ENCODE data around the gene NPIPB8. TPM values are rescaled to one million over a fixed set of nuclear protein-coding genes. Genes with fewer than 3 reads are reported as not detected.

NPIPB8 gene
- total and polyA plus RNA-seq, 2 of the 13 experiments (the other 11 are each of a cell fraction or from before 2014, with no cell fraction given): 0.49 to 2.3 TPM

DNA sequence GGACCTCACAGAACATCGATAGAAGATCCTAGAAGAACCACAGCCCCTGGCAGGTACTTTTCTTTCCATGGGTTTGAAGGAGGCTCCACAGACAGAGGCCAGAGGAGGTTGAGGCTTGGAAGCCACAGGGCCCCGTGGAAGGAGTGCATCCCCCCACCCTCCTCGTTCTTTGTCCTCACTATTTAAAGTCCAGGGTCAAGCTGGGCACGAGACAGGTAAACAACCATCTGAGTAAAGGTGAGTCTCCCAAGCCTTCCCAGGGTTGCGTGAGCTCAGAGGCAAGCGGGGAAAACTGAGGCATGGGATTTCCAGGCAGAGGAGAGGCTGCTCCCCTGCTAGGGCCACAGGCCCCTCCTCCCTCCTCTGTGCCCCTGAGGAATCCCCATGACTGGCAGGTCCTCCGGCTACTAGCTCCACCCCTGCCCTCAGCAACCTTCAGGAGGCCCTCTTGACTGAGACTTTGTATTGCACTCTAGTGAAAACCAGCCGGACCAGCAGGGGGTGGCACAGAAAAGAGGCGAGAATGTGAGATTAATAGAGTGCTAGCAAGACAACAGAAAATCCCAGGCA is 40.1 kb upstream of the NPIPB8 start (continued):
- TF ChIP-seq, protein P1, sequence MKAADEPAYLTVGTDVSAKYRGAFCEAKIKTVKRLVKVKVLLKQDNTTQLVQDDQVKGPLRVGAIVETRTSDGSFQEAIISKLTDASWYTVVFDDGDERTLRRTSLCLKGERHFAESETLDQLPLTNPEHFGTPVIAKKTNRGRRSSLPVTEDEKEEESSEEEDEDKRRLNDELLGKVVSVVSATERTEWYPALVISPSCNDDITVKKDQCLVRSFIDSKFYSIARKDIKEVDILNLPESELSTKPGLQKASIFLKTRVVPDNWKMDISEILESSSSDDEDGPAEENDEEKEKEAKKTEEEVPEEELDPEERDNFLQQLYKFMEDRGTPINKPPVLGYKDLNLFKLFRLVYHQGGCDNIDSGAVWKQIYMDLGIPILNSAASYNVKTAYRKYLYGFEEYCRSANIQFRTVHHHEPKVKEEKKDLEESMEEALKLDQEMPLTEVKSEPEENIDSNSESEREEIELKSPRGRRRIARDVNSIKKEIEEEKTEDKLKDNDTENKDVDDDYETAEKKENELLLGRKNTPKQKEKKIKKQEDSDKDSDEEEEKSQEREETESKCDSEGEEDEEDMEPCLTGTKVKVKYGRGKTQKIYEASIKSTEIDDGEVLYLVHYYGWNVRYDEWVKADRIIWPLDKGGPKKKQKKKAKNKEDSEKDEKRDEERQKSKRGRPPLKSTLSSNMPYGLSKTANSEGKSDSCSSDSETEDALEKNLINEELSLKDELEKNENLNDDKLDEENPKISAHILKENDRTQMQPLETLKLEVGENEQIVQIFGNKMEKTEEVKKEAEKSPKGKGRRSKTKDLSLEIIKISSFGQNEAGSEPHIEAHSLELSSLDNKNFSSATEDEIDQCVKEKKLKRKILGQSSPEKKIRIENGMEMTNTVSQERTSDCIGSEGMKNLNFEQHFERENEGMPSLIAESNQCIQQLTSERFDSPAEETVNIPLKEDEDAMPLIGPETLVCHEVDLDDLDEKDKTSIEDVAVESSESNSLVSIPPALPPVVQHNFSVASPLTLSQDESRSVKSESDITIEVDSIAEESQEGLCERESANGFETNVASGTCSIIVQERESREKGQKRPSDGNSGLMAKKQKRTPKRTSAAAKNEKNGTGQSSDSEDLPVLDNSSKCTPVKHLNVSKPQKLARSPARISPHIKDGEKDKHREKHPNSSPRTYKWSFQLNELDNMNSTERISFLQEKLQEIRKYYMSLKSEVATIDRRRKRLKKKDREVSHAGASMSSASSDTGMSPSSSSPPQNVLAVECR (CRISPR knock-in tag; IDR thresholded peaks at IDR 0.05; ENCODE audit: borderline replicate concordance): peak; percentile 27; the same call in 1 of the 2 replicates
- TF ChIP-seq ZNF30 (CRISPR knock-in tag; IDR thresholded peaks at IDR 0.05): no peak
- TF ChIP-seq SAP130 (CRISPR knock-in tag; IDR thresholded peaks at IDR 0.05; ENCODE audit: low read depth): peak; percentile 46; the same call in 1 of the 2 replicates
- TF ChIP-seq ZBTB4 (CRISPR knock-in tag; IDR thresholded peaks at IDR 0.05; ENCODE audit: borderline replicate concordance): no peak; the same call in 1 of the 2 replicates
- peak; percentile 23 for TF ChIP-seq ASH2L (IDR thresholded peaks at IDR 0.05; ENCODE audit: insufficient read length, low read depth, low read length)
- TF ChIP-seq NR2F6 (IDR thresholded peaks at IDR 0.05): peak; percentile 48; the same call in 1 of the 2 replicates
- peak; percentile 61 for TF ChIP-seq NR2F6 (CRISPR knock-in tag; IDR thresholded peaks at IDR 0.05)
- no peak for TF ChIP-seq RORA (CRISPR knock-in tag; IDR thresholded peaks at IDR 0.05)
- TF ChIP-seq ZNF468 (CRISPR knock-in tag; IDR thresholded peaks at IDR 0.05): no peak
- no peak for TF ChIP-seq E2F1 (CRISPR knock-in tag; IDR thresholded peaks at IDR 0.05)
- no peak for TF ChIP-seq DPF2 (CRISPR knock-in tag; IDR thresholded peaks at IDR 0.05; ENCODE audit: borderline replicate concordance, low read depth)
- TF ChIP-seq POLR2AphosphoS5 (IDR thresholded peaks at IDR 0.05; ENCODE audit: low read depth, low read length): peak; percentile 43; the same call in 1 of the 2 replicates
- peak; percentile 19; the same call in 1 of the 2 replicates for TF ChIP-seq CSRNP1 (CRISPR knock-in tag; IDR thresholded peaks at IDR 0.05)
- no peak for TF ChIP-seq LCORL (IDR thresholded peaks at IDR 0.05)
- TF ChIP-seq LCORL (CRISPR knock-in tag; IDR thresholded peaks at IDR 0.05): peak; percentile 79; the same call in 1 of the 2 replicates
- TF ChIP-seq RAD51 (IDR thresholded peaks at IDR 0.05; ENCODE audit: borderline replicate concordance): no peak
- TF ChIP-seq, protein P2, sequence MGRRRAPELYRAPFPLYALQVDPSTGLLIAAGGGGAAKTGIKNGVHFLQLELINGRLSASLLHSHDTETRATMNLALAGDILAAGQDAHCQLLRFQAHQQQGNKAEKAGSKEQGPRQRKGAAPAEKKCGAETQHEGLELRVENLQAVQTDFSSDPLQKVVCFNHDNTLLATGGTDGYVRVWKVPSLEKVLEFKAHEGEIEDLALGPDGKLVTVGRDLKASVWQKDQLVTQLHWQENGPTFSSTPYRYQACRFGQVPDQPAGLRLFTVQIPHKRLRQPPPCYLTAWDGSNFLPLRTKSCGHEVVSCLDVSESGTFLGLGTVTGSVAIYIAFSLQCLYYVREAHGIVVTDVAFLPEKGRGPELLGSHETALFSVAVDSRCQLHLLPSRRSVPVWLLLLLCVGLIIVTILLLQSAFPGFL (CRISPR knock-in tag; IDR thresholded peaks at IDR 0.05): no peak
- TF ChIP-seq BORCS8-MEF2B (CRISPR knock-in tag; IDR thresholded peaks at IDR 0.05): no peak

All from HepG2 (cell line).